ENCODE results near the gene ZNF701. TPM values are rescaled to one million over a fixed set of nuclear protein-coding genes. Genes with fewer than 3 reads are reported as not detected.

ZNF701 gene
- total RNA-seq, 1 donor from 2014 or later: 16.2 TPM

DNA sequence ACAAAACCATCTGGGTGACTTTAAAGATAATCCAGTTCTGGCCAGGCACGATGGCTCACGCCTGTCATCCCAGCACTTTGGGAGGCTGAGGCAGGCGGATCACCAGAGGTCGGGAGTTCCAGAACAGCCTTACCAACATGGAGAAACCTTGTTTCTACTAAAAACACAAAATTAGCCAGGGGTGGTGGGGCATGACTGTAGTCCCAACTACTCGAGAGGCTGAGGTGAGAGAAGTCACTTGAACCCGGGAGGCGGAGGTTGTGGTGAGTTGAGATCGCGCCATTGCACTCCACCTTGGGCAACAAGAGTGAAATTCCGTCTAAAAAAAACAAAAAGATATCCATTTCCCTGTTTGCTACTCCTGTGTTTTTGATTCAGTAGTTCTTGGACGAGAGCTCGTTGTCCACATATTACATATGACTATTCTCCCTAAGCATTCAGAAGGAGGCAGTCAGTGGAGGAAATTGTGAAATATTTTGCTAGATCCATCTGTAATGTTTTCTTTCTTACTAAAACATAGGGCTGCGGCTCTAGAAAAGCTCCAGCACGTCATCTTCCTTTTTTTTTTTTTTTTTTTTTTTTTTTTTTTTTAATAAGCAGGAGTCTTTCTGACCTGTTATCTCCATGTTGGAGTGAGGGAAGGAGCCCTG, 33.6 kb downstream of the ZNF701 start:
- Mint-ChIP-seq H3K27ac (no peak overlapping the region), H3K4me3 (no peak overlapping the region), H3K4me1 (peaks cover 9% of the 10 kb centered on the region), H3K36me3 (peaks cover 33% of the 10 kb centered on the region), H3K9me3 (peaks cover 44% of the 10 kb centered on the region), H3K27me3 (ENCODE audit: insufficient read depth, low read depth) (no peaks in the 10 kb centered on the region)
- no peak overlapping the region for H3K27ac ChIP-seq
- no peak overlapping the region for H3K4me3 ChIP-seq
- TF ChIP-seq CTCF (IDR thresholded peaks at IDR 0.05) (no peak), EZH2phosphoT487 (IDR thresholded peaks at IDR 0.05) (no peak), EZH2 (IDR thresholded peaks at IDR 0.05) (no peak)
- H3K4me1 ChIP-seq: peaks cover 8% of the 10 kb centered on the region
- H3K9me3 ChIP-seq (ENCODE audit: low read depth): no peaks in the 10 kb centered on the region
- H3K4me2 ChIP-seq: no peak overlapping the region
- H2AFZ ChIP-seq (replicated peaks): no peak overlapping the region
- peaks cover 19% of the 10 kb centered on the region for H3F3A ChIP-seq (ENCODE audit: low read depth)
- H3K9ac ChIP-seq: no peak overlapping the region
- no peaks in the 10 kb centered on the region for H3K27me3 ChIP-seq
- peaks cover 5% of the 10 kb centered on the region for H4K20me1 ChIP-seq (ENCODE audit: low read depth)
- H3K36me3 ChIP-seq: no peaks in the 10 kb centered on the region
- H3K79me2 ChIP-seq (ENCODE audit: low read depth): peaks cover 31% of the 10 kb centered on the region
- DNase-seq (ENCODE audit: low spot score): no peak

- Histone ChIP-seq H2AFZ (replicated peaks) (no peak overlapping the region), H3K79me2 (ENCODE audit: low read depth) (peaks cover 30% of the 10 kb centered on the region), H3K4me1 (no peaks in the 10 kb centered on the region), H3K9me3 (ENCODE audit: low read depth) (peaks cover 6% of the 10 kb centered on the region), H3K27me3 (no peaks in the 10 kb centered on the region), H4K20me1 (ENCODE audit: low read depth) (no peaks in the 10 kb centered on the region), H3K27ac (no peak overlapping the region), H3F3A (ENCODE audit: low read depth) (no peaks in the 10 kb centered on the region), H3K36me3 (peaks cover 35% of the 10 kb centered on the region), H3K4me3 (no peak overlapping the region), H3K9ac (no peak overlapping the region), H3K4me2 (no peak overlapping the region)
- no peak for DNase-seq (ENCODE audit: low spot score)
- H3K36me3 Mint-ChIP-seq: peaks cover 77% of the 10 kb centered on the region
- TF ChIP-seq EZH2 (IDR thresholded peaks at IDR 0.05) (no peak), EZH2phosphoT487 (IDR thresholded peaks at IDR 0.05) (no peak), CTCF (IDR thresholded peaks at IDR 0.05) (no peak)
- no peak overlapping the region for H3K27ac Mint-ChIP-seq
- peaks cover 2% of the 10 kb centered on the region for H3K27me3 Mint-ChIP-seq (ENCODE audit: insufficient read depth, low read depth)
- peaks cover 79% of the 10 kb centered on the region for H3K9me3 Mint-ChIP-seq
- H3K4me3 Mint-ChIP-seq: no peak overlapping the region
- H3K4me1 Mint-ChIP-seq: no peaks in the 10 kb centered on the region
These were observed 43.3 kb downstream of the ZNF701 start for GRCh38 chr19:52613299-52613906.

DNA sequence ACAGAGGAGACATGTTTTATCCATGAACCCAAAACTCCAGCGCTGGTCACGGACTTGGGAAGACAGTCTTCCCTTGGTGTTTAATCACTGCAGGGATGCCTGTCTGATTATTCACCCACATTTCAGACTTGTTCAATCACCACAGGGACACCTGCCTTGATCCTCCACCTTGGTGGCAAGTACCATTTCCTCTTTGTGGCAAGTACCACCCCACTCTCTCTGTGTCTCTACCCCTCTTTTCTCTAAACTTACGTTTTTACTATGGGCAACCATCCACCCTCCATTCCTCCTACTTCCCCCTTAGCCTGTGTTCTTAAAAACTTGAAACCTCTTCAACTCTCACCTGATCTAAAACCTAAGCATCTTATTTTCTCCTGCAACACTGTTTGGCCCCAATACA, 51.3 kb downstream of the ZNF701 start:
- peaks cover 55% of the 10 kb centered on the region for H3K36me3 Mint-ChIP-seq

More for the DNA sequence above, 51.3 kb downstream of the ZNF701 start:
- H3K9ac ChIP-seq: no peak overlapping the region
- no peak overlapping the region for H3K4me2 ChIP-seq
- H2AFZ ChIP-seq (replicated peaks): no peak overlapping the region
- Mint-ChIP-seq H3K27ac (no peak overlapping the region), H3K4me1 (no peaks in the 10 kb centered on the region), H3K27me3 (ENCODE audit: insufficient read depth, low read depth) (peaks cover 2% of the 10 kb centered on the region), H3K9me3 (peaks cover 34% of the 10 kb centered on the region), H3K4me3 (no peak overlapping the region)
- no peak for DNase-seq (ENCODE audit: low spot score)
- no peaks in the 10 kb centered on the region for H3K9me3 ChIP-seq (ENCODE audit: low read depth)
- peaks cover 3% of the 10 kb centered on the region for H3K36me3 ChIP-seq
- no peak for TF ChIP-seq EZH2 (IDR thresholded peaks at IDR 0.05)
- TF ChIP-seq EZH2phosphoT487 (IDR thresholded peaks at IDR 0.05): no peak
- TF ChIP-seq CTCF (IDR thresholded peaks at IDR 0.05): no peak
- H4K20me1 ChIP-seq (ENCODE audit: low read depth): no peaks in the 10 kb centered on the region
- H3F3A ChIP-seq (ENCODE audit: low read depth): no peaks in the 10 kb centered on the region
- H3K4me1 ChIP-seq: no peaks in the 10 kb centered on the region
- no peak overlapping the region for H3K27ac ChIP-seq
- no peak overlapping the region for H3K4me3 ChIP-seq
- H3K79me2 ChIP-seq (ENCODE audit: low read depth): no peaks in the 10 kb centered on the region
- H3K27me3 ChIP-seq: no peaks in the 10 kb centered on the region
